Measurements from ENCODE around the gene TMEM184B.

TMEM184B gene

DNA sequence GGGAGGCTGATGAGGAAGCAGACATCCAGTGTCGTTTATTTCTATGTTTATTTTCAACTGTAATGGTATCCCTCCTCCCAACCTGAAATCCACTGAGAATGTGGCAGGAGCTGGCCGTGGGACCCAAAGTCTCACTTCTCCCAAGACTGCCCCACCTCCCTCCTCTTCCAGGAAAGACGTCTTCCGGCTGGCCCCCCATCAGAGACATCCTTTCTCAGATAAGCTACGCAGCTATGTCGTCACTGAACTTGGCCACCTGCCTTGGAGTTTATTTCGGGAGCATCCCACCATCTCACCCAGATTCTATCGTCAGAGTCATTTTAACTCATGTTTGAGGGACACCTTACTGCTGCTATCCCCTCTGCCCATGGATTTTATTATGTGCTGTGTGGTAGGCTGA, 13.9 kb downstream of the TMEM184B start:
- H3K36me3 ChIP-seq (ENCODE audit: insufficient read depth, low read length): no peaks in the 10 kb centered on the region
- no peak overlapping the region for H3K27ac ChIP-seq (ENCODE audit: low read depth, low read length)
- peaks cover 59% of the 10 kb centered on the region for H3K79me2 ChIP-seq (ENCODE audit: control insufficient read depth, insufficient read depth, low read length, unreplicated experiment)
- H3K4me1 ChIP-seq (ENCODE audit: control insufficient read depth, insufficient read depth, low read length, unreplicated experiment): peaks cover 14% of the 10 kb centered on the region
- H3K27me3 ChIP-seq (ENCODE audit: insufficient read depth, low read length): no peaks in the 10 kb centered on the region
- no peak overlapping the region for H3K4me3 ChIP-seq (ENCODE audit: low read depth, low read length)
- no peak overlapping the region for H2AFZ ChIP-seq (ENCODE audit: low read length, unreplicated experiment)

DNA sequence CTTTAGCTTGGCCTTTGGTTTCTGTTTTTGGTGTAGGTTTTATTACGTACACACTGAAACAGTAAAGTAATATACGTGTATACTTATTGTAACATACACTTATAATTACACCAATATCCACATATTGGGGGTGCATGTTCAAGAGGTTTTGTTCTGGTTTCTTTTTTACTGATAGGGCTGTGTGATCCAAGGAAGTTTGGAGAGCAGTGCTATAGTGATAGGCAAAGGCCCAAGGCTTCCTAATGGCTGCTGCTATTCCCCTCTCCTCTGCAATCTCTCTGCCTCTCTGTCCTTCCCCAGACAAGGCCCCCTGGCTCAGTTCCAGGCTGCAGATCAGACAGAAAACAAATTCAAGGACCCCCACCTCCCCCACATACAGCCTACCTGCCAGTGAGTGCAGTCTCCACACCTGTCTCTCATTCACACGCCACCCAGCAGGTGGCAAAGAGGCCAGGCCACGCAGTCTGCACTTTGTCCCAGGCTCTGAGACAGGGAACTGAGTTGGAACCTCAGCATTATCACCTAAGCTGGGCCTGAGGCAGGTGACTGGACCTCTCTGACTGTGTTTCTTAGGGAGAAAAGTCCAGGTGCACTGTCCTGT, 15.1 kb downstream of the TMEM184B start:
- H3K79me2 ChIP-seq (ENCODE audit: control insufficient read depth, insufficient read depth, low read length, unreplicated experiment): peaks cover 52% of the 10 kb centered on the region
- H3K27ac ChIP-seq (ENCODE audit: low read depth, low read length): peak overlapping the region; percentile 82

DNA sequence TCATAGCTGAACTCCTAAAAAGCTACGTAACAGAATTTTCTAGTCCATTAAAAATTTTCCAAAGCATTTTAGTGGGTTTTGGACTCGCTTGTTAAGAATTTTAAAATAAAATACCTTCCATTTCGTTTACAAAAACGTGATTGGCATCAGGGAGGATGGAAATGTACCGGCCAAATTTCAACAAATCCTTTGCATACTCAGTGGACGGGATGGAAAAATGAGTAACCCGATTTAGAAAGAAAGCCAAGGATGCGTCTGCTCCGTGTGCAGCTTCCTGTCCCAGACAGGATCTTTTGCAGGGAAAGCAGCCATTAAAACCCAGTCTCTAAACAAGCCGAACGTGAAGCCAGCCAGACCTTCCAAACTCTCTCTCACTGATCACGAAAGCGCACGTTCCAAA, 15.6 kb downstream of the TMEM184B start:
- peak overlapping the region; percentile 82 for H3K27ac ChIP-seq (ENCODE audit: low read depth, low read length)
- peak overlapping the region; percentile 85 for H2AFZ ChIP-seq (ENCODE audit: low read length, unreplicated experiment)
- no peaks in the 10 kb centered on the region for H3K36me3 ChIP-seq (ENCODE audit: insufficient read depth, low read length)
- H3K79me2 ChIP-seq (ENCODE audit: control insufficient read depth, insufficient read depth, low read length, unreplicated experiment): peaks cover 51% of the 10 kb centered on the region
- no peaks in the 10 kb centered on the region for H3K27me3 ChIP-seq (ENCODE audit: insufficient read depth, low read length)
- H3K4me3 ChIP-seq (ENCODE audit: low read depth, low read length): peak overlapping the region; percentile 71
- H3K4me1 ChIP-seq (ENCODE audit: control insufficient read depth, insufficient read depth, low read length, unreplicated experiment): peaks cover 14% of the 10 kb centered on the region

More for the DNA sequence above, 15.1 kb downstream of the TMEM184B start:
- H3K27me3 ChIP-seq (ENCODE audit: insufficient read depth, low read length): no peaks in the 10 kb centered on the region
- no peaks in the 10 kb centered on the region for H3K36me3 ChIP-seq (ENCODE audit: insufficient read depth, low read length)
- peaks cover 14% of the 10 kb centered on the region for H3K4me1 ChIP-seq (ENCODE audit: control insufficient read depth, insufficient read depth, low read length, unreplicated experiment)
- peak overlapping the region; percentile 85 for H2AFZ ChIP-seq (ENCODE audit: low read length, unreplicated experiment)
- peak overlapping the region; percentile 71 for H3K4me3 ChIP-seq (ENCODE audit: low read depth, low read length)

DNA sequence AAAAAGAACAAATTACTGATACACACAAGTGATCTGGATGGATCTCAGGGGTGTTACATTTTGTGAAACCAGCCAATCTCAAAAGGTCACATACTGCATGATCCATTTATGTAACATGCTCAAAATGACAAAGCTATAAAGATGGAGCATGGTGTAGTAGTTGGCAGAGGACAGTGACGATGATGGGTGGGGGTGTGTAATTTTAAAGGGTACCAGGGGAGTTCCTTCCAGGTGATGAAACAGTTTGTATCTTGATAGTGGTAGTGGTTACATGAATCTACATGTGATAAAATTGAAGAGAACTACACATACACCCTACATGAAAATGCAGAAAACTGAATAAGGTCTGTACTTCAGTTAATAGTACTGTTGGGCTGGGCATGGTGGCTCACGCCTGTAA, 17.1 kb downstream of the TMEM184B start:
- no peaks in the 10 kb centered on the region for H3K27me3 ChIP-seq (ENCODE audit: insufficient read depth, low read length)
- H3K4me3 ChIP-seq (ENCODE audit: low read depth, low read length): no peak overlapping the region
- H3K4me1 ChIP-seq (ENCODE audit: control insufficient read depth, insufficient read depth, low read length, unreplicated experiment): peaks cover 14% of the 10 kb centered on the region
- H3K27ac ChIP-seq (ENCODE audit: low read depth, low read length): no peak overlapping the region
- H2AFZ ChIP-seq (ENCODE audit: low read length, unreplicated experiment): no peak overlapping the region
- H3K36me3 ChIP-seq (ENCODE audit: insufficient read depth, low read length): no peaks in the 10 kb centered on the region
- peaks cover 47% of the 10 kb centered on the region for H3K79me2 ChIP-seq (ENCODE audit: control insufficient read depth, insufficient read depth, low read length, unreplicated experiment)

DNA sequence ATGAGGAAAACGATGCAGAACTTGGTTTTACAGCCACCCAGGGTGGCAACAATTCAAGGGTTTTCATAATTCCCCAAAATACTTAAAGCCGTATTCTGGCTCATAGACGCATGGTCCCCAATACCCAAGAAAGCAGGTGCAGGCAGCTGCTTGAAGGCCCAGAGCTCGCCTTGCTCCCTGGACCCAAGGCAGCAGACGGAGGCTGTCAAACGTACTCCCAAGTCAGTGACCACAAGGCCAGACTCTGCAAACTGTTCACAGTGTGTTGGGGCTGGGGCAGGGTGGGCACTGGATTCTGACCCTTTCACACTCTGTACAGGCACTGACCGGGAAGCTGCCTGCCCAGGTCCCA, 21.5 kb downstream of the TMEM184B start:
- Histone ChIP-seq H3K27me3 (ENCODE audit: insufficient read depth, low read length) (no peaks in the 10 kb centered on the region), H3K27ac (ENCODE audit: low read depth, low read length) (no peak overlapping the region), H3K4me1 (ENCODE audit: control insufficient read depth, insufficient read depth, low read length, unreplicated experiment) (no peaks in the 10 kb centered on the region), H3K4me3 (ENCODE audit: low read depth, low read length) (no peak overlapping the region), H2AFZ (ENCODE audit: low read length, unreplicated experiment) (no peak overlapping the region), H3K79me2 (ENCODE audit: control insufficient read depth, insufficient read depth, low read length, unreplicated experiment) (peaks cover 22% of the 10 kb centered on the region), H3K36me3 (ENCODE audit: insufficient read depth, low read length) (no peaks in the 10 kb centered on the region)

DNA sequence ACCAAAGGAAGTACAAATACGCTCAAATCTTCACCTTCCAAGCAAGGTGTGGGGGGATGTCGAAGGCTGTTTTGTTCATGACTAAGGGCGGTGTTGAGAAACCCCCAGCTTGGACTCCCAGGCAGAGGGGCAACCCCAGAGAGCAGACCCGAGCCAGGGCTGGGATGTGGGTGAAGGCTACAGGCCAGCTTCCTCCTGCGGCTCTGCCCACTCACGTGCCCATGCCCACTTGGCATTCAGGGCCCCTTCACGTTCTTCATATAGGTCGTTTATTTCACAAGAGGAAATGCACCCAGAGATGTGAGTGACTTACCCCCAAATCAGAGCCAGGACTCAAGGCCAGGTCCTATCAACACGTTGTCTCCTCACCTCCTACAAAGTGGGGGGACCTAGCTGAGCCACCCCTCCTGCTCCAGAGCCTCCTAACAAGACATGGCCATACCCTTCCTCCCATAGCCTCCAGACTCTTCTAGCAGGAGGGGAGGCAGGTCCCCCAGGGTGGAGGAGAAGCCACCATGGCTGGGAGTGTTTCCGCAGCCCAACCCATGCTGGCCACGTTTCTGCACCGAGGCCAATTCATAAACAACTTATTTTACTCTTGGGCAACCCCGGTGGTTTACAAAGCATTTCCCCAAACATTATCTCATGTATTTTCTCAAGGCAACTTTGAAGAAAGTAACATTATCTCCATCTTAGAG, 22.0 kb downstream of the TMEM184B start:
- Histone ChIP-seq H3K27me3 (ENCODE audit: insufficient read depth, low read length) (no peaks in the 10 kb centered on the region), H3K36me3 (ENCODE audit: insufficient read depth, low read length) (no peaks in the 10 kb centered on the region), H3K27ac (ENCODE audit: low read depth, low read length) (no peak overlapping the region), H2AFZ (ENCODE audit: low read length, unreplicated experiment) (no peak overlapping the region), H3K4me1 (ENCODE audit: control insufficient read depth, insufficient read depth, low read length, unreplicated experiment) (no peaks in the 10 kb centered on the region), H3K4me3 (ENCODE audit: low read depth, low read length) (no peak overlapping the region), H3K79me2 (ENCODE audit: control insufficient read depth, insufficient read depth, low read length, unreplicated experiment) (peaks cover 19% of the 10 kb centered on the region)

DNA sequence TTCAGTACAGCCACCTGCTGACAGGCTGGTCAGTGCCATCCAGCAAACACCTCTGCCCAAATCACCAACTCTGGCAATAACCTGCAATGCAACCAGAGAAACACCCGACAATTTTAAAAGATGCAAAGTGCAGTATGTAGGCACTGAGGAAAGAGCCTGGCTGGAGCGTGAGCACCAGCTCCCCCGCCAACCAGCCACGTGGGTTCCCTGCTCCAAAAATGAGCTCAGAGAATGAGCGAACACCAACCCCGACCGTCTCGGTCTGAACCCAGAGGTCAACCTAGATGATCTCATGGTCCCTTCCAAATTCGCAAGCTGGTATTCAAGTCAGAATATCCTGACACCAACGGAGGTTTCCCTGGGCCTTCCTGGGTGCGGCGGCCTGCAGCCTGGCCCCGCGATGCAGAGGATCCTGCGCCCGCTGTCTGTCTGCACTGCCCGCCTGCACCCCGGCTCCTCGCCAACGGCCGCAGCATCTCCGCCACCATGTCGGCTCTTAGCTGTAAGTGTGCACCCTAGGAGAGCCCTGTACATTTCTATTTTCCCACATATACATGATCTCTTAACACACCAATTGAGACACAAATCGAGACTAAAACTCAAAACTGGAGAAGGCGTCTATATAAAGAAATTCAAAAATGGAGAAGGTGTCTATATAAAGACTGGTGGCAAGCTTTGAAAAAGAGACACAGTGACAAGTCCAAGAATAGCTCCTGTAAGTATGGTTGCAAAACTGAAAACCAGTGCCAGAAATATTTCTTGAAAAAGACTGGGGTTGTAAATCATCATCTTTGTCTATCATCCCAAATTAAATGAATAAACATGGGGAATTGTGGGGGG, 22.8 kb downstream of the TMEM184B start:
- Histone ChIP-seq H3K27me3 (ENCODE audit: insufficient read depth, low read length) (no peaks in the 10 kb centered on the region), H3K79me2 (ENCODE audit: control insufficient read depth, insufficient read depth, low read length, unreplicated experiment) (peaks cover 13% of the 10 kb centered on the region), H2AFZ (ENCODE audit: low read length, unreplicated experiment) (no peak overlapping the region), H3K36me3 (ENCODE audit: insufficient read depth, low read length) (no peaks in the 10 kb centered on the region), H3K27ac (ENCODE audit: low read depth, low read length) (no peak overlapping the region), H3K4me1 (ENCODE audit: control insufficient read depth, insufficient read depth, low read length, unreplicated experiment) (no peaks in the 10 kb centered on the region), H3K4me3 (ENCODE audit: low read depth, low read length) (no peak overlapping the region)

DNA sequence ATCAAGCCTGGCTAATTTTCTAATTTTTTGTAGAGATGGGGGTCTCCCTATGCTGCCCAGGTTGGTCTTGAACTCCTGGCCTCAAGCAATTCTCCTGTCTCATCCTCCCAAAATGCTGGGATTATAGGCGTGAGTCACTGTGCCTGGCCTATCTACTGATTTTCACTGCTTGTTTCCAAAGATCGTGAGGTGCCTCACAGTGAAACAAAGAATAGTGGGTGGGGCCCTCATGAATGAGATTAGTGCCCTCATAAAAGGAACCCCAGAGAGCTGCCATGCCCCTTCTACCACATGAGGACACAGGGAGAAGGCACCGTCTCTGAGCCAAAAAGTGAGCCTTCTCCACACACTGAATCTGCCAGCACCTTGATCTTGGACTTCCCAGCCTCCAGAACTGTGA, 23.5 kb downstream of the TMEM184B start:
- H3K36me3 ChIP-seq (ENCODE audit: insufficient read depth, low read length): no peaks in the 10 kb centered on the region
- H2AFZ ChIP-seq (ENCODE audit: low read length, unreplicated experiment): no peak overlapping the region
- no peak overlapping the region for H3K27ac ChIP-seq (ENCODE audit: low read depth, low read length)
- no peak overlapping the region for H3K4me3 ChIP-seq (ENCODE audit: low read depth, low read length)
- H3K4me1 ChIP-seq (ENCODE audit: control insufficient read depth, insufficient read depth, low read length, unreplicated experiment): no peaks in the 10 kb centered on the region
- no peaks in the 10 kb centered on the region for H3K27me3 ChIP-seq (ENCODE audit: insufficient read depth, low read length)
- H3K79me2 ChIP-seq (ENCODE audit: control insufficient read depth, insufficient read depth, low read length, unreplicated experiment): peaks cover 13% of the 10 kb centered on the region

DNA sequence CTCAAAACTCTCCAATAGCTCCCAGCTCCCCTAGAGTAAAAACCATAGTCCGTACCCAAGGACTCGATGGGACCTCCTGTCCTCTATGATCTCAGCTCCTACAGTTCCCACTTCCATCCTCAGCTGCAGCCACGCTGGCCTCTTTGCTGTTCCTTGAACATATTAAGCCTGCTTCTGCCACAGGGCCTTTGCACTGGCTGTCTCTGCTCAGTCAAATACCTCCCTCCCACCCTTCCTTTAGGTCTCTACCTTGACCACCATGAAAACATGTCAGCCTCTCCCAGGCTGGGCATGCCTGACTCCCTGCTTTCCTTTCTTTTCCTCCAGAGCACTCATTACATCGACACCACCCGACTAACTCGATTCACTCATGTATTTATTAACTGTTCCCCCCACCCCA, 24.5 kb downstream of the TMEM184B start:
- Histone ChIP-seq H3K4me3 (ENCODE audit: low read depth, low read length) (no peak overlapping the region), H3K27ac (ENCODE audit: low read depth, low read length) (no peak overlapping the region), H3K27me3 (ENCODE audit: insufficient read depth, low read length) (no peaks in the 10 kb centered on the region), H3K4me1 (ENCODE audit: control insufficient read depth, insufficient read depth, low read length, unreplicated experiment) (peaks cover 9% of the 10 kb centered on the region), H2AFZ (ENCODE audit: low read length, unreplicated experiment) (no peak overlapping the region), H3K36me3 (ENCODE audit: insufficient read depth, low read length) (no peaks in the 10 kb centered on the region), H3K79me2 (ENCODE audit: control insufficient read depth, insufficient read depth, low read length, unreplicated experiment) (peaks cover 11% of the 10 kb centered on the region)

DNA sequence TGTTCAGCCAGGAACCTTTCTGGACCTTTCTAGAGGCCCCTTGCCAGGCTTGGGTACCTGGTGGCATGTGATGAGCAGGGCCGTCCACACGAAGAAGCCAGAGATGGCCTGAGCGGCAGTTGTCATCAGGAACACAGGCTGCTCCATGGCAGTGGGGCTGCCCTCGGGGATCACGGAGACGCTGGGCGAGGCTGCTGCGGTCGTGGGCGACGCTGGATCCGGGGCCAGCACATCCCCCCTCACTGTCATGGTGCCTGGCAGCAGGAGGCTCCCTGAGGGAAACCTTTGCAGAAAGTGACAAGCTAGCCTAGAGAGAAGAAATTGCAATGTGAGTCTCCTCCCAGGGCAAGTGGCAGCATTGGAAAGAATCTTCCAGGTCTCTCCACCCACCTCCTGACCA, 25.1 kb downstream of the TMEM184B start:
- H3K4me3 ChIP-seq (ENCODE audit: low read depth, low read length): no peak overlapping the region
- no peak overlapping the region for H2AFZ ChIP-seq (ENCODE audit: low read length, unreplicated experiment)
- no peaks in the 10 kb centered on the region for H3K36me3 ChIP-seq (ENCODE audit: insufficient read depth, low read length)
- peaks cover 11% of the 10 kb centered on the region for H3K79me2 ChIP-seq (ENCODE audit: control insufficient read depth, insufficient read depth, low read length, unreplicated experiment)
- no peaks in the 10 kb centered on the region for H3K27me3 ChIP-seq (ENCODE audit: insufficient read depth, low read length)
- peaks cover 11% of the 10 kb centered on the region for H3K4me1 ChIP-seq (ENCODE audit: control insufficient read depth, insufficient read depth, low read length, unreplicated experiment)
- H3K27ac ChIP-seq (ENCODE audit: low read depth, low read length): no peak overlapping the region

Measured in ACC112 (cell line).